Measurements from ENCODE around the gene PROC.
"Not testable (repeated sequence)": the region's sequence is repeated elsewhere in the genome, so short reads cannot be mapped to it uniquely, and the experiment has no call there.

The PROC gene

DNA sequence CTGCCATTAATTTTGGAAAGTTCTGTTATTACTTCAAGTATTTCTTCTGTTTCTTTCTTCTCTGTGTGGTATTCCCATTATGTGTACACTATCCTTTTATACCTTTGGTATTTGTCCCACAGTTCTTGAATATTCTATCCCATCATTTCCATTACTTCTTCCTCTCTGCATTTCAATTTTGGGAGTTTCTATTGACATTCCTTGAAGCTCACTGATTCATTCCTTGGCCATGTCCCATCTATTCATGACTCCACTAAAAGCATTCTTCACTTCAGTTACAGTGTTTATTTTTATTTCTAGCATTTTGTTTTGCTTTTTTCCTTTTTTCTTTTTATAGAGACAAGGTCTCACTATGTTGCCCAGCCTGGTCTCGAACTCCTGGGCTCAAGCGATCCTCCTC, 30.3 kb downstream of the PROC start:
- no peak for FAIRE-seq
- no peak for DNase-seq (ENCODE audit: insufficient read length, low spot score)
- no peak for TF ChIP-seq CTCF (IDR thresholded peaks at IDR 0.05; ENCODE audit: insufficient read depth, missing control alignments)

DNA sequence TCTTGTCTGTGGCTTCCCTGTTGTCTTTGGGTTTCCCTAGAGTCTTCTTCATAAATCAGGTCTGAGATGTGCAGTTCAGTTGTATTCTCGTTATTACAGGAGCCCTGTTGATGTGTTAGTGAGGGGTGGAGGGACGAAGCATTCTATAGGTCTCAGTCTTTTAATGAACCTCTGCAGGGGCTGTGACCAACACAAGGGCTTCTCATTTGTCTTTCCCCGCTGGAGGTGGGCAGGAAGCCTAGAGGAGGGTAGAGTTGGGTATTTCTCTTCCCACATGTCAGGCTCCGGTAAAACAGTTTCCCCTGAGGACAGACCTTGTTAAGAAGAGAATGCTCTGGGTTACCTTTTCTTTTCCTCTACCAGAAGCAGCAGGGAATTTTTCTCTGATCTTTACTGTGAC, 31.2 kb downstream of the PROC start:
- TF ChIP-seq CTCF (IDR thresholded peaks at IDR 0.05; ENCODE audit: insufficient read depth, missing control alignments): no peak
- no peak for FAIRE-seq
- DNase-seq (ENCODE audit: insufficient read length, low spot score): no peak

- no peak for TF ChIP-seq CTCF (IDR thresholded peaks at IDR 0.05; ENCODE audit: insufficient read depth, missing control alignments)
- DNase-seq (ENCODE audit: insufficient read length, low spot score) (no peak), FAIRE-seq (no peak)
Observed at GRCh38 chr2:127449898-127450297, 31.7 kb downstream of the PROC start.

- DNase-seq (ENCODE audit: insufficient read length, low spot score) (no peak), FAIRE-seq (no peak)
- no peak for TF ChIP-seq CTCF (IDR thresholded peaks at IDR 0.05; ENCODE audit: insufficient read depth, missing control alignments)
Observed at GRCh38 chr2:127451981-127452380, 33.8 kb downstream of the PROC start.

DNA sequence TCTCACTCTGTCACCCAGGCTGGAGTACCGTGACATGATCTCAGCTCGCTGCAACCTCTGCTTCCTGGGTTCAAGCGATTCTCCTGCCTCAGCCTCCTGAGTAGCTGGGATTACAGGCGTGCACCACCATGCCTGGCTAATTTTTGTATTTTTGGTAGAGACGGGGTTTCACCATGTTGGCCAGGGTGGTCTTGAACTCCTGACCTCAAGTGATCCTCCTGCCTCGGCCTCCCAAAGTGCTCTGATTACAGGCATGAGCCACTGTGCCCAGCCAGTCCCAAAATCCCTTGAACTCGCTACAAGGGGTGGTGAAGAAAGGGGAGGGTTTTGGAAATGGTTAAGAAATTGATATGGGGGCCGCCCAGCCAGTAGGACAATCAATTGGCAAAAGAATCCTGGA, 34.2 kb downstream of the PROC start:
- not testable (repeated sequence) for FAIRE-seq; DNase-seq (ENCODE audit: insufficient read length, low spot score)

DNA sequence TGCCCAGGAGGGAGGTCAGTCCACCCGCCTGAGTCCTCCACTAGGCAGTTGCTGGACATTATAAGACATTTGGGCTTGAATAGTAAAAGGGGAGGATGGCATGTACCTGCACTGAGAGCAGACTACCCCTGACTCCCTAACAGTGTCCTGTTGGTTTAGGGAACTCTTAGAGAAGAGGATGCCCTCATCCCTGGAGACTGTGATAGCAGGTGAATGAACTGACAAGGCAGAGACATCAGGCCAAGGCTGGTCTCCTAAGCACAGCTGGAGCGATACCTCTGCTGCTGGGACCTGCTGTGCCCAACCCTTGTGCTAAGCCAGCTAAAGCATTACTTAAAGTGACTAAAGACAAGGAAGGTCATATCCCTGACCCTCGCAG, 34.8 kb downstream of the PROC start:
- DNase-seq (ENCODE audit: insufficient read length, low spot score) (no peak), FAIRE-seq (no peak)
- TF ChIP-seq CTCF (IDR thresholded peaks at IDR 0.05; ENCODE audit: insufficient read depth, missing control alignments): no peak

GRCh38 chr2:127453392-127454171, 35.4 kb downstream of the PROC start:
- no peak for DNase-seq (ENCODE audit: insufficient read length, low spot score)
- FAIRE-seq: no peak
- TF ChIP-seq CTCF (IDR thresholded peaks at IDR 0.05; ENCODE audit: insufficient read depth, missing control alignments): peak; percentile 19

Data from D721Med (cell line).